Activated CD4-positive, alpha-beta T cell treated with anti-CD3 and anti-CD28 coated beads, Interleukin-10, Interleukin-2, amounts not matched to agents 100 ng/mL and 50 ng/mL, durations not matched to agents 16 hours and 8 hours (primary cell): Measurements from ENCODE around the gene GPATCH4.
"Not testable (repeated sequence)": the region's sequence is repeated elsewhere in the genome, so short reads cannot be mapped to it uniquely, and the experiment has no call there.

Experiments
- DNase-seq: peaks from one replicate; pipeline ENCODE4 v3.0.0-alpha.2; 2020

GPATCH4 gene

DNA sequence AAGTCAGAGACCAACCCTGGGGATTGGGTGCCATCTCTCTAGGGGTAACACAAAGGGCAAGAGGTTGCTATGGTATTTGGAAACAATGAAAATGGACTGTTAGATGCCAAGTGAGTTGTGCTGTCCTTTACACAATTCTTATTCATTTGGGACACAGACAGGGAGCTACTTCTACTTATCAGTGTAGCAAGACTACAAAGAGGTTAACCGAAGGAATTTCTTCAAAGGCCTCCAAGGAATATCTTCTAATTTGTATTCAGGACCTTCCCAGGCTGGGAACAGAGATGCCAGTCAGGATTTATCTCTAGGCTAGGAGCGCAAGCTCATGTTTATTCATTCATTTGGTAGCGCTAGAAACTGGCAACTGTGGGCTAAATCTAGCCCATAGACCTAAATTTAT is 7.1 kb downstream of the GPATCH4 start:
- DNase-seq = no peak

DNA sequence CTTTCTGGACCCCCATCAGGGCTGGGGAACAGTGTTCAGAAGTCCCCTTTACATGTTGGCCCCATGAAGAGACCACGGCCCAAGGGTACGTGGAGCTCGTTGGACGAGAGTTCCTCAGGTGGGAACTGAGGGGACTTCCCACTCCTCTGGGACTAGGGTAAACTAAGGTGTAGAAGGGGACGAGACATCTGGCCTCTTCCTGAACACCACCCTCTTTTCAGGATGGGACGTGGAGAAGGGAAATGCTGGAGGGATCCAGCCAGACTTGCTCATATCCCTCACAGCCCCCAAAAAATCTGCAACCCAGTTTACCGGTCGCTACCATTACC is 7.7 kb downstream of the GPATCH4 start:
- DNase-seq = no peak

DNA sequence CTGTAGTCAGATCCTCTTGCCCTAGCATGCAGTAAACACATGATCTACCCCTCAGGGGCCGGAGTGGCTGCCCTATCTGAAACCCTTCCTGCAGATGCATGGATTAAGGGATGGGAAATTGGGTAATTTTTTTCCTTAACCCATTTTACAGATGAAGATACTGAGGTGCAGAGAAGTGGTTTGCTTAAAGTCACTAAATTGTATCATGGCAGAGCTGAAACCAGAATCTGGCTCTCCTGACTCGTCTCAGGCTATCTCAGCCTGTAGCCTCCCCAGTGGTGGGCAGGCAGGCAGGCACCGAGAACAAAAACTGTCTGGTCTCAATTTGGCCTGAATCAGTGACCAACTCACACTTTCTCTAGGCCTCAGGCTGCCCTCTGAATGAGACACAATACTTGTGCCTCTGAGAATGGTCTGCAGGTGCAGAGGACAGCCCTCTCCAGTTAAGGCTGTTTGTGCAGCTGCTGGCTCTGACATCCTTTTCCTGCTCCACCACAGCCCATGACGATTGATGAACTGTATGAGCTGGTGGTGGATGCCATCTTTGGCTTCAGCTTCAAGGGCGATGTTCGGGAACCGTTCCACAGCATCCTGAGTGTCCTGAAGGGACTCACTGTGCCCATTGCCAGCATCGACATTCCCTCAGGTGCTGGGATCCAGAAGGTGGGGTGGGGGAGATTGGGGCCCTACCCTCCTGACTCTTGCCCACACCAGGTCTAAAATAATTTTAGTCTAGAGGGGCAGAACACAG is 8.2 kb downstream of the GPATCH4 start:
- no peak for DNase-seq

DNA sequence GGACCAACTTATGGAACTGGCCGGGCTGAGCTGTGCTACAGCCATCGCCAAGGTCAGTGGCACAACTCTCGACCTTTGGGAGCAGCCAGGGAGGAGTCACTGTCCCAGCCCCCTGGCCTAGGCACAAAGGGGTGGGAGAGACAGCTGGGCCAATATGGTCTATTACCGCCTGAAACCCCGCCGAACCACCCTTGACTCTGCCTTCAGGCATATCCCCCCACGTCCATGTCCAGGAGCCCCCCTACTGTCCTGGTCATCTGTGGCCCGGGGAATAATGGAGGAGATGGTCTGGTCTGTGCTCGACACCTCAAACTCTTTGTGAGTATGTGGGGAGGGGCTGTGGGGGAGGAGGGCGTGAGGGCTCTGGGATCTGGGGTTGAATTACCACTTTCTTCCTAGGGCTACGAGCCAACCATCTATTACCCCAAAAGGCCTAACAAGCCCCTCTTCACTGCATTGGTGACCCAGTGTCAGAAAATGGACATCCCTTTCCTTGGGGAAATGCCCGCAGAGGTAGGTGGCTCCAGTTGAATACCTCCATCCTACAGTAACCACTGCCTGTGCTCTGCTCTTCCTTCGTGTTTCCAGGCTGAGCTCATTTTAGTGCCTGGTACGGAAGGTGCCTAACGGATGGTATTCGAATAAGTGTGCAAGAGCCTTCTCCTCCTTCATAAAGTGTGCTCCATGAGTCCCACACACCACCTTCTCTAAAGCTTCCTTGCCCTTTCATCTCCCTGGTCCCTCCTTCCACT is 8.9 kb downstream of the GPATCH4 start:
- no peak for DNase-seq

DNA sequence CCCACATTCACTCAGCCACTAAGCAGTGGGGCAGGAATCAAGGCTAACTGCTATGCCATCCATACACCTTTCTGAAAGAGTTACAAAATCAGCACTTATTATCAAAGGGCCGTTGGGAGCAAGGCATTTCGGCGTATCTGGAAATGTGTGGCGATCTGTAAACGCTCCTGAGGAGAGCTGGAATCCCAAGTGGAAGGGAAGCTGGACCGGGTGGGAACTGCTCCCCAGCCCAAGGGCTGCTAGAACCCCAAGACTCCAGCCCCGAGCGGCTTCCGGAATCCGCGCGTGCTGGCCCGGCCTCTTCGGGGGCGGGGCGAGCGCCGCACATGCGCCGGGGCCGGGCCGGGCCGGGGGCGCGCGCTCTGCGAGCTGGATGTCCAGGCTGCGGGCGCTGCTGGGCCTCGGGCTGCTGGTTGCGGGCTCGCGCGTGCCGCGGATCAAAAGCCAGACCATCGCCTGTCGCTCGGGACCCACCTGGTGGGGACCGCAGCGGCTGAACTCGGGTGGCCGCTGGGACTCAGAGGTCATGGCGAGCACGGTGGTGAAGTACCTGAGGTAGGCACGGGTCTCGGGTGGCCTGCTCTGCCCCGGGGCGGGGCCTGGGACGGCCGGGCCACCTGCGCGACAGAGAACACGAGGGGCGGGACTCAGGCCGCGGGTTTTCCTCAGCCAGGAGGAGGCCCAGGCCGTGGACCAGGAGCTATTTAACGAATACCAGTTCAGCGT is 9.7 kb downstream of the GPATCH4 start, which contains the start of gene NAXE:
Gene NAXE, plus strand, starts transcription at position 345 of the 726 bp plus-strand sequence. Its CDS starts 29 bp downstream, at position 374.
- DNase-seq = peak; percentile 82

DNA sequence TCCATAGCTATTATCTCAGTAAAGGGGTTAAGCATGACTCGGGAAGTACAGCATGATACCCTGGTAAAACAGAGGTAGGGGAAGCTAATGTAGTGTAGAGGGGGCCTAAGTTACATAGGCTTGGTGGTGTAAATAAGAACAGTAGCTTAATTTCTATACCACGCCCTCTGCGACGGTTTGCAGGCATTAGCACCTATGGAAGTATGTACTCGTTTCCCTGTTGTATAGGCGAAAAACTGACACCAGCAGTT is 10.2 kb downstream of the GPATCH4 start:
- no peak for DNase-seq

DNA sequence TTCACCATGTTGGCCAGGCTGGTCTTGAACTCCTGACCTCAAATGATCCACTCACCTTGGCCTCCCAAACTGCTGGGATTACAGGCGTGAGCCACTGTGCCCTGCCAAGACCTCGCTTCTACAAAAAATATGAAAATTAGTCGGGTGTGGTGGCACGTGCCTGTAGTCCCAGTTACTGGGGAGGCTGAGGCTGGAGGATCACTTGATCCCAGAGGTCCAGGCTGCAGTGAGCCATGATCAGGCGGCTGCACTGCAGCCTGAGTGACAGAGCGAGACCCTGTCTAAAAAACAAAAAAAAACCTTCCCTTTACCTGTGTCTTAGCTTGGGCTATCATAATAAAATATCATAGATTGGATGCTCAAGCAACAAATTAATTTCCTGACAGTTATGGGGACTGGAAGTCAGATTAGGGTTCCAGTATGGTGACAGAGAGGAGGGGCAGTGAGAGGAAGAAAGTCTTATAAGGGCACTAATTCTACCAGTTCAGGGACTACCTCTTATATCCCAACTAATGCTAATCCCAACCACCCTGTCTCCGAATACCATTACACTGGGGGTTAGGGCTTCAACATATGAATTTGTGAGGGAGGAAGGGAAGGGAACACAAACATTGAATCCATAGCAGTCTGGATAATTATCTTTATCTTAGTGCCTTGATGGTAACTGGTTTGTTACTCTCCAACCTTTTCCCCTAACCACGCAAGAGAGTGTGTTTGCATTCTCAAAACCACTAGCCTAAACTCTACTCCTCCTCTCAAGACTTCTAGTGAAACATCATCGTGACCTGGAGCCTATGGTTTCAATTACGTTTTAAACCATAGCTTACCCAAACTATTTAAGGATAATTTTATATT is 10.7 kb downstream of the GPATCH4 start:
- no peak for DNase-seq

DNA sequence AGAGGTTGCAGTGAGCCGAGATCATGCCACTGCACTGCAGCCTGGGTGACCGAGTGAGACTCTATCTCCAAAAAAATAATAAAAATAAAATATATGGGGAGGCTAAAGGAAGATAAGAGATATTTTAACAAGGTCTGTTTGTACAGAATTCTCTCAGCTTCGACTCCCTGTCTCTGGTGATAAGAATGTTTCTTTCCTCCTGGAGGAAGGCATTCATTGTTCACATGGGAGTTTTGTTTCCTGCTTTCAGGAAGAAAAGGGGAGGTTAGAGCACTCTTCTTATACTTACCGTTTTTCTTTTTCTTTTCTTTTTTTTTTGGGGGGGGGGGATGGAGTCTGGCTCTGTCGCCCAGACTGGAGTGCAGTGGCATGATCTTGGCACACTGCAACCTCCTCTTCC is 11.7 kb downstream of the GPATCH4 start:
- DNase-seq = no peak

DNA sequence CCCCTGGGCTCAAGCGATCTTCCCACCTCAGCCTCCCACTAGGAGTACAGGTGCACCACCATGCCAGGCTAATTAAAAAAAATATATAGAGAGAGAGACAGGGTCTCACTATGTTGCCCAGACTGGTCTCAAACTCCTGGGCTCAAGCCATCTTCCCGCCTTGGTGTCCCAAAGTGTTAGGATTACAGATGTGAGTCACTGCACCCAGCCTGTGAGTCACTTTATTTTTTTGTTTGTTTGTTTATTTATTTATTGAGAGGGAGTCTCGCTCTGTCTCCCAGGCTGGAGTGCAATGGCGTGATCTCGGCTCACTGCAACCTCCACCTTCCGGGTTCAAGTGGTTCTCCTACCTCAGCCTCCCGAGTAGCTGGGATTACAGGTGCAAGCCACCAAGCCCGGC is 13.4 kb downstream of the GPATCH4 start:
- DNase-seq = not testable (repeated sequence)

DNA sequence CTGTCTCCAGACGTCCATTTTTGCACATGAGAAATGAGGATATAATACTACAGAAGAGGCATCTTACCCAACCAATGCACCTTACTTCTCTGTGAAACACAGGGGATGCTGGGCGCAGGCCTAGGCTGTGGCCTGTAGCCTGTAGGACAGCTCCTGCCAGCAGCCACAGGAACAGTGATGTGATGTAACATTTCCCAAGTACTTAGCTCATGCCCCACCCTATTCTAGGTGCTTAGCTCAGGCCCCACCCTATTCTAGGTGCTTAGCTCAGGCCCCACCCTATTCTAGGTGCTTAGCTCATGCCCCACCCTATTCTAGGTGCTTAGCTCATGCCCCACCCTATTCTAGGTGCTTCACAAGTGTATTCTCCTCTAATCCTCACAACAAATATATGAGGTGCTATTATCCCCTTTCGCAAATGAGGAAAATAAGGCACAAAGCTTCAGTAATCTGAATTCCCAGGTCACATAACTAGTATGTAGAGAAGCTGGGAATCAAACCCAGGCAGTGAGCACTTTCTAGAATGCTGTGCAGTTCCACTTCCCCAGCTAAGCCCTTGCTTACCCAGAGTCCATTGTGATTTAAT is 14.3 kb downstream of the GPATCH4 start:
- no peak for DNase-seq

DNA sequence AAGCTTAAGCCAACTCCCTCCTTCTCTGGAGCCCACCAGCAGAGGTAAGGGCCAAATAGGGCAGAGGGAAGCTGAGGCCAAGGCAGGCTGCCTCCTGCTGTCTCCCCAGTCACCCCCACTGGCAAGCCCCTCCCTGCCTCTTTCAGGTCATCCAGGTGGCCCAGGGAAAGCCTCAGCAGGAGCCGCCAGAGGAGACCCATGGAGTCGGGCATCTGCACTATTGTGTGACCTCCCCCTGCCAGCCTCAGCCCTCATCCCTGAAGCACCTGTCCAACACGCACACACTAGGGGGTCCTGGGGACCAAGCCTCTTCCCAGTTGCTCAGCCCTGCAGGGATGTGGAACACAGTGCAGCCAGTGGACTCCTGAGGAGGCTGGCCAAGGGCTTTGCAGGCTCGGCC is 15.0 kb downstream of the GPATCH4 start:
- DNase-seq = no peak

DNA sequence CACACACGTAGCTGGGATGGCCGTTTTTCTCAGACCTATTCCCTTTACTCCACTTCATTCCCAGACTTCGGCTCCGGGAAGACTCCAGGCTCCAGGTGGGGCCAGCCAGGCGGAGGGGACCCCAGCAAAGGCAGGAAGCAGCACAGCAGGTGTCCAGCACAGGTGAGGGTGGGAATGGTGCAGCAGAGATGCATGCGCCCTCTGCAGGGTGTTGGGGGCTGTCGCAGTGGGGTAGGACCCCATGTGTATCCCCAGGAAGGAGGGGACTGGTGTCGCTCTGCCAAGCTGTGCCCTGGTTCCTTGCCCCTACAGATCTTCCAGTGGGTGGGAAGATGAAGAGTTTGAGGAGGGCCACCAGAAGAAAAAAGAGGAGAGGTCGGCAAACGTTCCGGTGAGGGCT is 16.5 kb downstream of the GPATCH4 start:
- DNase-seq = no peak

DNA sequence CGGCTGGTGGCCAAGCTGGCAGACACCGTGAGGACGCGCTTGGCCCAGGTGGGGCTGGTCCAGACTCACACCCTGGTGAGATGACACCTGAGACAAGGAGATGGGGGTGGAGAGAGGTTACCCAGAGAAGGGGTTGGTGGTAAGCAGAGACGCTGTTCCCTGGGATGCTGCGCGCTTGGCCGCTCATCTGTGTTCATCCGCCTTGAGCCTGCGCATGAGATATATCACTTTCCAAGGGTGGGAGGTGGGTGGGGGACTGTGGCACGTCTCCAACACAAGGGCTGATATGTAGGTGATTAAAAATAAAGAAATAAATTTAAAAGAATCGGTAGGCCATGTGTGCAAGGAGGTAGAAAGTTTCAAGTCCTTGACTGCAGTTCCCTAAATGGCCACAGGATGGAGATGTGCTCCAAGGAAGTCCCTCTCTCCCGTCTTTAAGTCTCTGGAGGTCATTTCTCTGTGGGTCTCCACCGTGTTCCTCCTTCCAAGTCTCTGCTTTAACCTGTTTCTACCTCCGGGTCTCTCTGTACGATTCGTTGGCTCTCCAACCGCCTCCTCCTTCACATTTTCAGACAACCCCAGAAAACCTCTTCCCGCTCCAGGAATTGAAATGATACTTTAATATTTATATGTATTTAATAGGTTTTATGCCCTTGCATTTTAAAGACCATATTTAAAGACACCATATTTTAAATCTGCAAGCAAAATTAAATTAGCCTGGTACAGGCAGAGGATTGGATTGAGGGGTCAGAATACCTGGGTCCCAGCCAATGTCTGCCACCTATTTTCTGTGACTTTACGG is 17.3 kb downstream of the GPATCH4 start:
- peak; percentile 79 for DNase-seq

DNA sequence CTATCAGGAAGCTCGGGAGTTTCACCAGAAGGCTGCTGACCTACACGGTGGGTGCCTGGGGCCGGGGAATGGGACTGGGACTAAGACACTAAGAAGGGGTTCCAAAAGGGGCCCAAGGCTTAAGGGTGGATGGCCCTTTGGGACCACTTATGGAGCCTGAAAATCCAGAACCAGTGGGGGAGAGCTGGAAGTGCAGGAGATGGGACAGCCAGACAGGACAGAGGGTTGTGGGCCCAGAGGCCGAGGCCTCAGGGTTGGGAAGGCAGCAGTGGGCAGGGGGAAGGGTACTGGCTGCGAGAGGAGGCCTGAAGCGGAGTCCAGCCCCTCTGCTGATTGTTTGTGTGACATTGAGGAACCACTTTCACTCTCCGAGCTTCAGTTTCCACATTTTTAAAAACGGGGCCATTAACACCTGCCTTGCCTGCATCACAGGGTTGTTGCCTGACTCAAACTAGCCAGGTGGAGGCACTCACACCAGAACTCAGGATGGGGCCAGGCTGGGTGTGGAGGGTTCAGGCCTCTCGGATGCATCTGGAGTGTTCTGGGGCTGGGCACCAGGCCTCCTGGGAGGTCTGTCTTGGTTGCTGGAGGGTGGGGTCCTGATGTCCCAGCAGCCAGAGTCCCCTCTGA is 18.8 kb downstream of the GPATCH4 start:
- DNase-seq = peak; percentile 32

DNA sequence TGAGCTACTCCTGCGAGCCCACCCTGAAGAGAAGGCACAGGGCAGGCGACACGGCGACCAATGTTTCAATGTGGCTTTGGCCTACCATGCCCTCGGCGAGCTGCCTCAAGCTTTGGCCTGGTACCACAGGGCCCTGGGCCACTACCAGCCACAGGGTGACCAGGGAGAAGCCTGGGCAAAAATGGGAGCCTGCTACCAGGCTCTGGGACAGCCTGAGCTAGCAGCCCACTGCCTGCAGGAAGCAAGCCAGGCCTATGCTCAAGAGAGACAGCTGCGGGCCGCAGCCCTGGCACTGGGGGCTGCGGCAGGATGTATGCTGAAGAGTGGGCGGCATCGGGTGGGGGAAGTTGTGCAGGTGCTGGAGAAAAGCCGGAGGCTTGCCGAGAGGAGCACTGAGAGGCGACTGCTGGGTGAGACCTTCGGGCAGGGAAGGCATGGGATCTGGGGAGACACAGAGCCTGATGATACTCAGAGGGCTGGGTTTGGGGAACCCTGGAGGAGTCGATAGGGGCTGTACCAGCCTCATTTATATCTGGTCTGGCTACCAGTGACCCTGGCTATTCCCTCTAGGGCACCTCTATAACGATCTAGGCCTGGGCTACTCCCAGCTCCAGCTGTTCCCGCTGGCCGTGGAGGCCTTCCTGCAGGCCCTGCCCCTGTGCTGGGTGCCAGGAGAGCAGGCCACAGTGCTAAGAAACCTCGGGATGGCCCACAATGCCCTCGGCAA is 19.5 kb downstream of the GPATCH4 start:
- no peak for DNase-seq

DNA sequence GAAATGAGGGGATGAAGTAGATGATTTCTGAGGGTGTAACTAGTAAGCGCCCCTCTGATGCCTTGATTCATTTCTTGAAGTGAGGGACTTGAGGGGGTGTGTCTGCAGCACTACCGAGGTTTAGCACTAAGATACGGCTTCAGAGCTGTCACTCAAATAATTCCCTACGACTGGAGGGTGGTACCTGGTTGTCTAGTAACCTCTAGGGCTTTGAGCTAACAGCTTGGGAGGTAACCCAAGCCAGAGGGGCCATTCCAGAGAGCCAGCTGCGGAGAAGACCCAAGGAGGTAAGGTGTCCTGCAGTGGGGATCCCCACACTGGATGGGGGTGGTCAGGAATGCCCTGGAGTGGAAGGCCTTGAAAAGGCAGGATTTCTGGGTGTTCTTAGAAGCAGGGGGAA is 21.8 kb downstream of the GPATCH4 start, which contains the start of gene TTC24:
Gene TTC24, plus strand, starts transcription at position 252 of the 400 bp plus-strand sequence. CDS start 1,642 bp downstream, outside the sequence.
- DNase-seq = no peak

DNA sequence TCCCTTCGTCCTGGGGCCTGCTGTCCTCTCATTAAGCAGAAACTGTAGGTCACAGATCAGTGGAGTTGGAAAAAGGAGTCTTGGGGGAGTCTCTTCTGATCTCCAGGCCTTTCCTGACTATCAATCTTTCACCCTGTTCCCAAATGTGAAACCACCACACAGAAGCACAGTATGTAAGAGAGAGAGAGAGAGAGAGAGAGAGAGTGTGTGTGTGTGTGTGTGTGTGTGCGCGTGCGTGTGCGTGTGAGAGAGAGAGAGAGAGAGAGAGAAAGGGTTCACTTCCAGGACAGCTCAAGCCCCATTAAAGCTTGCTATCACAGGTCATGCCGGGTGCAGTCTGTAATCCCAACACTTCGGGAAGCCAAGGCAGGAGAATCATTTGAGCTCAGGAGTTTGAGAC is 23.2 kb downstream of the GPATCH4 start:
- no peak for DNase-seq

DNA sequence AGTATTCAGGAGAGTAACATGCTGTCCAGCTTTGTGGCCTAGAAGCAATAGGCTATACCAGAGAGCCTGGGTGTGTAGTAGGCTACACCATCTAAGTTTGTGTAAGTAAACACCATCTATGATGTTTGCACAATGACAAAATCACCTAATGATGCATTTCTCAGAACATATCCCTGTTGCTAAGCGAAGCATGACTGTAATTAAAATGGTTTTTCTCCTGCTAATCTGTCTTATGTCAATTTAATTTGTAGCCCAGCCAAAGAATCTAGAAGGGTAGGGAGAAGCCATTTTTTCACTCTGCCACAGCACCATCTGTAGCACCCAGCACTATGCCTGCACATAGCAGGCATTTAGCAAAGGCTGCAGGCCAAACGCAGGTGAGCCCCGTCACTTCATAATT is 23.7 kb downstream of the GPATCH4 start:
- DNase-seq = no peak

DNA sequence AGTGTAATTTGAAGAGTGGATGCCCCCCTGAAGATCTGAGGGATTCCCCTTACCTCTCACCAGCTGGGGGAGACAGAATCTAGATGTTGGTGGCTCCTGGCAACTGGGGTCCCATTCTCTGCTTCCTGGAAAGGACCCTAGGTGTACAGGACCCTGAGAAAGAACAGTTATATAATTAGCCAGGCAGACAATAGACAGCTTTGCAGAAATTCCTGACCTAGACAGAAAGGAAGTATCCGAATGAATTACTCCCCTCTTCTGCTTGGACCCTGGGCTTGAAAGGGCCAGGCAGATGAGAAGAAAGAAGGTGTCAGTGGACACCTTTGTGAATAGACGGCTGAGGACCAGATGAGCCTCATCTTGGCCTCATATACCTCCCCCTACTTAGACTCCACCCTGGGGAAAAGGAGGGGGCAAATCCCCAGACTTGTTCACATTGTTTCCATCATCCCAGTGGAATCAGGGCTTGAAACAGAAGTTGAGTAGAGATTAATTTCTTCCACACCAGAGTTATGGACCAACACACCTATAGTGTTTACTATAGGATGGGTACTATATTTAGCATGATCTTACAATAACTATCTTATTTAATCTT is 27.1 kb downstream of the GPATCH4 start:
- no peak for DNase-seq

DNA sequence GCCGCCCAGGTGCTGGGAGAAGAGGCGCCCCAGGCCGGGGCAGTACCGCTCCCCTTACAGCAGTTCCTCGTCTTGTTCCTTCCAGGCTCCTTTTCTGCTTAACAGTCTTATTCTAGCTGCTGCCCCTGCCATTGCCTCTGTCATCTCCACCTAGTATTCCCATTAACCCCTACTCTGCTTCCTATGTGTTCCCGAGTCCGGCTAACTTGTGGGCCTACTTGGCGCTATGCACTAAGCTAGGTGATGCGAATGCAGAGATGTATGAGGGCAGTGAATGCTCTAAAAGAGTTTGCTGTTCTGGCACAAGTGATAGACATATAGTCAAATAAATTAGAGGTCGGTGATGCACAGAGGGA is 28.6 kb downstream of the GPATCH4 start:
- no peak for DNase-seq
